Stimulated activated CD4-positive, alpha-beta T cell treated with anti-CD3 and anti-CD28 coated beads, Interleukin-15, amount 100 ng/mL, for 48 hours (primary cell): ENCODE results near the gene ACVRL1.
"Not testable (repeated sequence)": the region's sequence is repeated elsewhere in the genome, so short reads cannot be mapped to it uniquely, and the experiment has no call there.

ENCODE experiments used
- DNase-seq, 2 donors: peaks; one replicate each; pipeline ENCODE4 v3.0.0-alpha.2; 2020; ENCODE audit warnings: low read depth in 2 of 2

Gene ACVRL1

GRCh38 chr12:51874000-51874399 lies 33.3 kb upstream of the ACVRL1 start:
- DNase-seq = no peak

GRCh38 chr12:51874486-51874885 lies 32.8 kb upstream of the ACVRL1 start:
- DNase-seq = no peak

GRCh38 chr12:51879102-51879501 lies 28.2 kb upstream of the ACVRL1 start:
- no peak for DNase-seq

- no peak for DNase-seq
Measured at GRCh38 chr12:51883295-51883694, 24.0 kb upstream of the ACVRL1 start.

GRCh38 chr12:51883998-51884675 lies 23.2 kb upstream of the ACVRL1 start:
- DNase-seq = no peak

- no peak for DNase-seq
Measured at GRCh38 chr12:51884676-51885229, 22.6 kb upstream of the ACVRL1 start.

- DNase-seq = not testable (repeated sequence)
Measured at GRCh38 chr12:51885294-51886020, 21.8 kb upstream of the ACVRL1 start.

GRCh38 chr12:51886021-51886710 lies 21.1 kb upstream of the ACVRL1 start:
- DNase-seq = peak; percentile 14 to 41

- no peak for DNase-seq
Measured at GRCh38 chr12:51887476-51888315, 19.6 kb upstream of the ACVRL1 start, which contains the start of gene ANKRD33. Gene ANKRD33 (plus strand): TSS chr12:51888103. CDS start chr12:51888187, 84 bp downstream.

GRCh38 chr12:51888316-51889215 lies 18.7 kb upstream of the ACVRL1 start:
- no peak for DNase-seq

GRCh38 chr12:51889216-51890132 lies 17.8 kb upstream of the ACVRL1 start:
- no peak for DNase-seq

GRCh38 chr12:51890133-51890464 lies 17.2 kb upstream of the ACVRL1 start:
- DNase-seq = no peak

GRCh38 chr12:51890511-51891171 lies 16.7 kb upstream of the ACVRL1 start:
- DNase-seq = no peak

- DNase-seq = no peak
Measured at GRCh38 chr12:51891843-51892242, 15.5 kb upstream of the ACVRL1 start.

GRCh38 chr12:51893786-51894185 lies 13.5 kb upstream of the ACVRL1 start:
- DNase-seq = no peak

GRCh38 chr12:51895378-51896135 lies 11.7 kb upstream of the ACVRL1 start:
- no peak for DNase-seq

GRCh38 chr12:51896236-51896635 lies 11.1 kb upstream of the ACVRL1 start:
- no peak for DNase-seq

- no peak for DNase-seq
Measured at GRCh38 chr12:51897181-51897580, 10.1 kb upstream of the ACVRL1 start.
